HCT116 (cell line): Measurements from ENCODE around the gene TP53. TPM values are rescaled to one million over a fixed set of nuclear protein-coding genes. Genes with fewer than 3 reads are reported as not detected.
A peak's percentile ranks its signal among the peaks of the same experiment; 100 is the strongest.

Source experiments
- ATAC-seq: fragments of 200-7000 bp; cut with Tn5 transposase; 2 replicates; pipeline ENCODE4 v1.9.1; 2020; ENCODE audit warnings: mild to moderate bottlenecking, moderate library complexity
- BruUV-seq: library from RNA; stranded (reverse); fragments of 400-500 nt; replicated peaks from 2 replicates; lab custom pipeline; 2021; lab: Mats Ljungman, UMichigan
- CTCF ChIA-PET: fragments of 300-600 bp; sonication (Branson Sonifier 250); formaldehyde crosslinking; loops from one replicate; lab custom pipeline; 2021; ENCODE audit warnings: antibody characterized with exemption; lab: Charles Lee
- POLR2A ChIA-PET: fragments of 300-600, 350-600 bp; sonication (Branson Sonifier 250); formaldehyde crosslinking; loops from one replicate; lab custom pipeline; 2021; ENCODE audit warnings: antibody characterized with exemption; lab: Charles Lee
- RAD21 ChIA-PET, 2 experiments: fragments of 300-600 bp; sonication (Branson Sonifier 250); formaldehyde crosslinking; loops; one replicate each; lab custom pipeline; 2023; ENCODE audit warnings: low total read pairs in 2 of 2; ENCODE audit not compliant: uncharacterized antibody in 2 of 2, unreplicated experiment in 2 of 2, low non-redundant PET in 1 of 2; lab: Charles Lee
- DNase-seq: peaks from one replicate; pipeline ENCODE4 v3.0.0-alpha.2; 2010; ENCODE audit warnings: low read depth, low spot score
- H2AFZ ChIP-seq: fragments of 200-600 bp; shearing (Covaris generic), sonication (generic); 2 replicates; pipeline ENCODE4 v1.6.1; 2017; ENCODE audit warnings: low read depth, mixed run types, mixed read lengths, antibody characterized with exemption, low read length; ENCODE audit not compliant: poor library complexity, severe bottlenecking
- H3K27ac ChIP-seq: 2 replicates; pipeline ENCODE4 v1.5.1; 2012; ENCODE audit warnings: low read depth, low read length
- H3K27me3 ChIP-seq: fragments of 200-600 bp; sonication (generic); 2 replicates; pipeline ENCODE4 v1.6.1; 2016; ENCODE audit warnings: mixed run types, low read length, mixed read lengths; ENCODE audit not compliant: insufficient read depth
- H3K36me3 ChIP-seq, 2 experiments: fragments of 200-500 bp in 1 of 2; fragments of 200-600 bp in 1 of 2; sonication (Bioruptor generic) in 1 of 2; sonication (generic) in 1 of 2; 2 replicates each; pipeline versions ENCODE4 v1.5.1 to v1.6.1; 2014 to 2016; ENCODE audit warnings: low read length in 2 of 2, inconsistent platforms in 1 of 2, mixed read lengths in 1 of 2, mixed run types in 1 of 2; ENCODE audit not compliant: insufficient read depth in 2 of 2, control insufficient read depth in 1 of 2
- H3K4me1 ChIP-seq, 2 experiments: fragments of 200-600 bp in 1 of 2; sonication (generic) in 1 of 2; 2 replicates each; pipeline versions ENCODE4 v1.5.1 to v1.6.1; 2012 to 2017; ENCODE audit warnings: low read length in 2 of 2, inconsistent platforms in 1 of 2, mild to moderate bottlenecking in 1 of 2, mixed read lengths in 1 of 2, mixed run types in 1 of 2, moderate library complexity in 1 of 2; ENCODE audit not compliant: insufficient read depth in 2 of 2, control insufficient read depth in 1 of 2
- H3K4me2 ChIP-seq: fragments of 200-600 bp; sonication (generic); 2 replicates; pipeline ENCODE4 v1.6.1; 2017; ENCODE audit warnings: mixed run types, low read length, mixed read lengths
- H3K4me3 ChIP-seq, 2 experiments: fragments of 200-600 bp in 1 of 2; sonication (generic) in 1 of 2; replicated peaks in 1 of 2; 2 replicates each; pipeline ENCODE4 v1.5.1; 2011 to 2016; ENCODE audit warnings: low read length in 2 of 2, control low read depth in 1 of 2, low read depth in 1 of 2, mild to moderate bottlenecking in 1 of 2, mixed read lengths in 1 of 2, mixed run types in 1 of 2
- H3K79me2 ChIP-seq: fragments of 200-600 bp; sonication (generic); 2 replicates; pipeline ENCODE4 v1.6.1; 2017; ENCODE audit warnings: mild to moderate bottlenecking, mixed run types, low read length, moderate library complexity, mixed read lengths; ENCODE audit not compliant: insufficient read depth
- H3K9ac ChIP-seq: fragments of 200-600 bp; sonication (generic); 2 replicates; pipeline ENCODE4 v1.6.1; 2016; ENCODE audit warnings: low read length, mixed read lengths
- H3K9me2 ChIP-seq: fragments of 200-600 bp; sonication (generic), shearing (Covaris generic); 2 replicates; pipeline ENCODE4 v1.6.1; 2017; ENCODE audit warnings: mixed run types, mild to moderate bottlenecking, moderate library complexity; ENCODE audit not compliant: insufficient read depth
- H3K9me3 ChIP-seq, 2 experiments: fragments of 200-500 bp in 1 of 2; fragments of 200-600 bp in 1 of 2; sonication (Bioruptor generic) in 1 of 2; sonication (generic) in 1 of 2; 2 replicates each; pipeline ENCODE4 v1.6.1; 2014 to 2017; ENCODE audit warnings: low read length in 2 of 2, mixed read lengths in 2 of 2, inconsistent platforms in 1 of 2, low read depth in 1 of 2, mild to moderate bottlenecking in 1 of 2, mixed run types in 1 of 2, moderate library complexity in 1 of 2; ENCODE audit not compliant: control insufficient read depth in 1 of 2, insufficient read depth in 1 of 2
- H4K20me1 ChIP-seq: fragments of 200-600 bp; sonication (generic), shearing (Covaris generic); 2 replicates; pipeline ENCODE4 v1.6.1; 2017; ENCODE audit warnings: mixed run types, mild to moderate bottlenecking, moderate library complexity; ENCODE audit not compliant: insufficient read depth
- EGR1 ChIP-seq: IDR thresholded peaks from 2 replicates; pipeline ENCODE4 v1.6.1; 2012; ENCODE audit warnings: low read depth
- EZH2 ChIP-seq: fragments of 200-600 bp; sonication (generic); IDR thresholded peaks from 2 replicates; pipeline ENCODE4 v1.6.1; 2017; ENCODE audit warnings: antibody characterized with exemption, mixed run types
- EZH2phosphoT487 ChIP-seq: fragments of 200-600 bp; IDR thresholded peaks from 2 replicates; pipeline ENCODE4 v1.6.1; 2018; ENCODE audit warnings: antibody characterized with exemption, borderline replicate concordance
- POLR2A ChIP-seq: IDR thresholded peaks from 2 replicates; pipeline ENCODE4 v1.7.0; 2011; ENCODE audit warnings: borderline replicate concordance; ENCODE audit not compliant: insufficient read depth, insufficient read length; ENCODE audit errors: extremely low read depth
- RAD21 ChIP-seq: IDR thresholded peaks from 2 replicates; pipeline ENCODE4 v1.6.1; 2012; ENCODE audit warnings: low read depth, mild to moderate bottlenecking
- REST ChIP-seq: IDR thresholded peaks from 2 replicates; pipeline ENCODE4 v1.6.1; 2012; ENCODE audit warnings: low read depth
- SP1 ChIP-seq: IDR thresholded peaks from 2 replicates; pipeline ENCODE4 v1.6.1; 2012; ENCODE audit warnings: low read depth
- SRF ChIP-seq: IDR thresholded peaks from 2 replicates; pipeline ENCODE4 v1.6.1; 2012; ENCODE audit warnings: low read depth
- TCF7L2 ChIP-seq: IDR thresholded peaks from 2 replicates; pipeline ENCODE4 v1.7.0; 2011; ENCODE audit warnings: borderline replicate concordance, inconsistent platforms; ENCODE audit not compliant: insufficient read depth, insufficient read length; ENCODE audit errors: extremely low read depth
- ZNF274 ChIP-seq: fragments of 200-500 bp; sonication (Bioruptor generic); IDR thresholded peaks from 2 replicates; pipeline ENCODE4 v1.6.1; 2014; ENCODE audit warnings: mild to moderate bottlenecking, low read depth, low read length, inconsistent platforms
- intact Hi-C: fragments of 100-400 bp; cut with micrococcal nuclease; formaldehyde crosslinking; loops from 2 replicates; pipeline ENCODE4 v1.10.0; 2022
- total RNA-seq: library from RNA; stranded (reverse); gene quantifications from one replicate; pipeline ENCODE4 v1.2.1, GENCODE V29; 2021; ENCODE audit not compliant: unreplicated experiment
- TF ChIP-seq, protein P1 (sequence below): IDR thresholded peaks from 2 replicates; pipeline ENCODE4 v1.6.1; 2011; ENCODE audit warnings: mild to moderate bottlenecking, low read length, moderate library complexity; ENCODE audit not compliant: insufficient replicate concordance; ENCODE audit errors: extremely low read depth

Gene TP53
- total RNA-seq, 1 experiment from 2014 or later: 110 TPM

DNA sequence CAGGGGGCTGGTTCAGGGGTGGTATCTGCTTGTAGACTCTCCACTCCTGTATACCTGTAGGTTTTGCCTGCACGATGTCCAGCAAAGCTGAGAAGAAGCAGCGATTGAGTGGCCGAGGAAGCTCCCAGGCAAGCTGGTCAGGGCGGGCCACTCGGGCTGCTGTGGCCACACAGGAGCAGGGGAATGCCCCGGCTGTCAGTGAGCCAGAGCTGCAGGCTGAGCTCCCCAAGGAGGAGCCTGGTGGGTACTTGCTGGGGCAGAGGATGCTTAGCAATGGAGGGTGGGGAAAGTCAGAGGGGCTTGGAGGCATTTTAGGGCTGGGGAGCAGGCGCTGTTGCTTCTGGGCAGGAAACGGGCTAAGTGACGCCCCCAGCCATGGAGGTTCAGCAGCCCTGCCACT is 32.4 kb upstream of the TP53 start (continued):
- TF ChIP-seq REST (no peak), TCF7L2 (no peak)

GRCh38 chr17:7717756-7718350 is 30.6 kb upstream of the TP53 start:
- no peaks in the 10 kb centered on the region for H3K9me3 ChIP-seq
- H3K4me3 ChIP-seq: peak overlapping the region; percentile 64 to 70
- H3K79me2 ChIP-seq: no peaks in the 10 kb centered on the region
- POLR2A ChIA-PET: interaction anchor here (0.7 kb wide), 3 partner anchors 147 to 633 kb away, joined by 3 to 7 read pairs (median 3); partner anchors contain the start of gene TRAPPC1
- H3K27me3 ChIP-seq: no peaks in the 10 kb centered on the region
- no peaks in the 10 kb centered on the region for H3K9me2 ChIP-seq
- no TSS peak for BruUV-seq
- peaks cover 12 to 26% of the 10 kb centered on the region in 2 experiments for H3K4me1 ChIP-seq
- intact Hi-C loops: loop anchor here (1.0 kb wide), 1 partner anchor 119 kb away; no protein-coding TSS in a partner anchor
- H2AFZ ChIP-seq: no peak overlapping the region
- H3K36me3 ChIP-seq: no peaks in the 10 kb centered on the region
- peak overlapping the region; percentile 71 for H3K9ac ChIP-seq
- peak overlapping the region; percentile 70; the same call in 1 of the 2 replicates for H3K27ac ChIP-seq
- DNase-seq: no peak
- ATAC-seq: no peak
- CTCF ChIA-PET: interaction anchor here (1.6 kb wide), 1 partner anchor 31 kb away, joined by 8 read pairs; the partner anchor contains the start of genes TP53 and WRAP53
- H4K20me1 ChIP-seq: no peaks in the 10 kb centered on the region
- RAD21 ChIA-PET: no interaction called here
- H3K4me2 ChIP-seq: peak overlapping the region; percentile 92
- TF ChIP-seq EZH2 (no peak), EGR1 (no peak), ZNF274 (no peak), POLR2A (no peak), RAD21 (no peak), TCF7L2 (no peak), SRF (no peak), EZH2phosphoT487 (no peak), SP1 (no peak), REST (no peak)
- TF ChIP-seq, protein P1, sequence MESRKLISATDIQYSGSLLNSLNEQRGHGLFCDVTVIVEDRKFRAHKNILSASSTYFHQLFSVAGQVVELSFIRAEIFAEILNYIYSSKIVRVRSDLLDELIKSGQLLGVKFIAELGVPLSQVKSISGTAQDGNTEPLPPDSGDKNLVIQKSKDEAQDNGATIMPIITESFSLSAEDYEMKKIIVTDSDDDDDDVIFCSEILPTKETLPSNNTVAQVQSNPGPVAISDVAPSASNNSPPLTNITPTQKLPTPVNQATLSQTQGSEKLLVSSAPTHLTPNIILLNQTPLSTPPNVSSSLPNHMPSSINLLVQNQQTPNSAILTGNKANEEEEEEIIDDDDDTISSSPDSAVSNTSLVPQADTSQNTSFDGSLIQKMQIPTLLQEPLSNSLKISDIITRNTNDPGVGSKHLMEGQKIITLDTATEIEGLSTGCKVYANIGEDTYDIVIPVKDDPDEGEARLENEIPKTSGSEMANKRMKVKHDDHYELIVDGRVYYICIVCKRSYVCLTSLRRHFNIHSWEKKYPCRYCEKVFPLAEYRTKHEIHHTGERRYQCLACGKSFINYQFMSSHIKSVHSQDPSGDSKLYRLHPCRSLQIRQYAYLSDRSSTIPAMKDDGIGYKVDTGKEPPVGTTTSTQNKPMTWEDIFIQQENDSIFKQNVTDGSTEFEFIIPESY: no peak
- TF ChIP-seq, all 23 proteins: peak for 0
